Heart left ventricle (tissue), 16 donors: ENCODE measurements around the gene MGAT4A. TPM values are rescaled to one million over a fixed set of nuclear protein-coding genes. Genes with fewer than 3 reads are reported as not detected.

ENCODE experiments used
- ATAC-seq, 4 donors: fragments of 200-7000 bp; cut with Tn5 transposase; one replicate each; pipeline ENCODE4 v1.9.1; 2020 to 2022; ENCODE audit warnings: moderate library complexity in 4 of 4, mild to moderate bottlenecking in 3 of 4, moderate number of reproducible peaks in 1 of 4
- DNase-seq, 5 donors: peaks; one replicate each; pipeline ENCODE4 v3.0.0-alpha.2; 2020
- H3K27ac ChIP-seq, 12 donors: fragments of 200-600 bp; sonication (generic) in 4 of 12; one replicate each; pipeline versions ENCODE4 v1.5.0 to v1.8.0; 2016 to 2022; ENCODE audit warnings: mild to moderate bottlenecking in 2 of 12
- H3K27me3 ChIP-seq, 9 donors: fragments of 200-600 bp; sonication (generic) in 2 of 9; one replicate each; pipeline versions ENCODE4 v1.5.1 to v1.8.0; 2016 to 2022; ENCODE audit warnings: mild to moderate bottlenecking in 3 of 9
- H3K36me3 ChIP-seq, 9 donors: fragments of 200-600 bp; sonication (generic) in 2 of 9; one replicate each; pipeline versions ENCODE4 v1.5.0 to v1.8.0; 2018 to 2022; ENCODE audit warnings: mild to moderate bottlenecking in 2 of 9
- H3K4me1 ChIP-seq, 12 donors: fragments of 200-600 bp; sonication (generic) in 4 of 12; one replicate each; pipeline versions ENCODE4 v1.5.0 to v1.8.0; 2016 to 2022; ENCODE audit warnings: mild to moderate bottlenecking in 3 of 12
- H3K4me3 ChIP-seq, 12 donors: fragments of 200-600 bp; sonication (generic) in 4 of 12; one replicate each; pipeline versions ENCODE4 v1.5.0 to v1.8.0; 2017 to 2022; ENCODE audit warnings: mild to moderate bottlenecking in 9 of 12, moderate library complexity in 4 of 12
- H3K9me3 ChIP-seq, 12 donors: fragments of 200-600 bp; sonication (generic) in 4 of 12; one replicate each; pipeline versions ENCODE4 v1.5.0 to v1.8.0; 2016 to 2022; ENCODE audit warnings: mild to moderate bottlenecking in 1 of 12
- POLR2A ChIP-seq, 2 donors: fragments of 450-650 bp; IDR thresholded peaks; one replicate each; pipeline ENCODE4 v1.6.1; 2017; ENCODE audit warnings: antibody characterized with exemption in 2 of 2, mild to moderate bottlenecking in 2 of 2, moderate library complexity in 2 of 2
- WGBS, 4 donors: extraction: QIAGEN DNeasy Blood & Tissue Kit in 2 of 4; methylation state at CpG; one replicate each; pipeline versions ENCODE4 v1.1.5 to v1.1.7; 2013 to 2018; 5-methylcytosine and 5-hydroxymethylcytosine counted together
- intact Hi-C, 10 donors: fragments of 100-400 bp; cut with DNase I; formaldehyde crosslinking; loops; one replicate each; pipeline versions ENCODE4 v1.11.1 to v1.14.2; 2022
- polyA plus RNA-seq, 2 donors: library from polyadenylated mRNA; stranded (reverse); fragments of 200-250 nt; gene quantifications; one replicate each; pipeline ENCODE4 v1.2.3, GENCODE V29; 2013
- total RNA-seq, 9 donors: library from RNA; depleted of rRNA in 2 of 9; stranded (reverse); fragments of >200 nt in 2 of 9; fragmentation: NEBNext Ultra II Directional in 3 of 9; extraction: Animal tissue kit (Norgen Biotek cat#: 25700) in 3 of 9; gene quantifications; one replicate each; pipeline versions ENCODE4 v1.1.0 to v1.2.4, GENCODE V29; 2016 to 2023
- TF ChIP-seq, protein P1 (sequence below), 12 donors: fragments of 200-600 bp; sonication (generic) in 4 of 12; IDR thresholded peaks; one replicate each; pipeline versions ENCODE4 v1.5.0 to v1.8.0; 2018 to 2022; ENCODE audit warnings: antibody characterized with exemption in 12 of 12, mild to moderate bottlenecking in 5 of 12
- donor health status: ischemic (EF 13 %, LVEDD 7.1; RV severe dilation, severe dysfunction).
- donor health status: healthy with polysubstance abuse.
- donor health status: DM: no; HTN: yes; CAD: no.
- donor health status: DM: no; HTN: no; CAD: no.
- donor health status: ischemic (EF 25% LVEDD 6.9; RV normal size, moderate dysfunction).
- donor health status: ischemic (EF 25% LVEDD 5.7; RV mildly dilated, moderate dysfunction).
- donor health status: healthy.
- donor health status: DM: yes; HTN: yes; CAD: no.
- donor health status: ischemic (EF 35%, LVEDD 5.7; RV mildly dilated, moderate dysfunction).
- donor health status: nonischemic (EF 11% LVEDD 7.7; RV severe dilation, severe dysfunction).
- donor health status: DM: yes; HTN: yes; CAD: no.
- donor health status: PGD.
- donor health status: ischemic (EF 29% LVEDD 5.4; RV normal size, mild dysfunction).
- donor health status: nonischemic (EF 23%, LVEDD 6.1; RV moderate dilation, normal function).

MGAT4A gene
- total and polyA plus RNA-seq, 11 donors = 4.2 to 45.0 (median 17.7) TPM

DNA sequence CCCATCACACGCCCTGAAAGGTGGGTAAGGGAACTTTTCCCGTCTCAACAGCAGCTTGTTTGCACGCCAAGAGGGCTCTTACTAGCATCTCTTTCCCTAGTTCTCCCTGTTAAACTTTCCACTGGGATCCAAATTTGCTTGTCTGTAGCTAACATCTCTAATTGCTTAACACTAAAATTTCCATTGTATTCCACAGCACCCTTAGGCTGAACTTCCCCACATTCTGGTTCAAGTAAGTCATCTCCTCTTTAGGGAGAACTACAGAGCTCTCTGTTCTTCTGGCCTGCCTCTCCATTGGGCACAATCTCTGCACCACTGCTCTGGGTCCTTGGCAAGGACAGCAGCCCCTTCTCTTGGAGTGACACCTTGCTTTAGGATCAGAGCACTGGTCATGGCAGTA, 98.6 kb downstream of the MGAT4A start:
- Histone ChIP-seq H3K4me1 (no peaks in the 10 kb centered on the region), H3K36me3 (peaks cover 0 to 93% (median 61%) of the 10 kb centered on the region in 9 donors), H3K27ac (no peak overlapping the region), H3K4me3 (no peak overlapping the region), H3K9me3 (no peaks in the 10 kb centered on the region), H3K27me3 (no peaks in the 10 kb centered on the region)
- DNase-seq = no peak
- intact Hi-C loops = no loop called here
- WGBS, 4 donors = 89 to 94% (median 92%) methylated on average over 3 of the region's 3 CpGs
- TF ChIP-seq POLR2A (IDR thresholded peaks at IDR 0.05) = no peak
- TF ChIP-seq, protein P1, sequence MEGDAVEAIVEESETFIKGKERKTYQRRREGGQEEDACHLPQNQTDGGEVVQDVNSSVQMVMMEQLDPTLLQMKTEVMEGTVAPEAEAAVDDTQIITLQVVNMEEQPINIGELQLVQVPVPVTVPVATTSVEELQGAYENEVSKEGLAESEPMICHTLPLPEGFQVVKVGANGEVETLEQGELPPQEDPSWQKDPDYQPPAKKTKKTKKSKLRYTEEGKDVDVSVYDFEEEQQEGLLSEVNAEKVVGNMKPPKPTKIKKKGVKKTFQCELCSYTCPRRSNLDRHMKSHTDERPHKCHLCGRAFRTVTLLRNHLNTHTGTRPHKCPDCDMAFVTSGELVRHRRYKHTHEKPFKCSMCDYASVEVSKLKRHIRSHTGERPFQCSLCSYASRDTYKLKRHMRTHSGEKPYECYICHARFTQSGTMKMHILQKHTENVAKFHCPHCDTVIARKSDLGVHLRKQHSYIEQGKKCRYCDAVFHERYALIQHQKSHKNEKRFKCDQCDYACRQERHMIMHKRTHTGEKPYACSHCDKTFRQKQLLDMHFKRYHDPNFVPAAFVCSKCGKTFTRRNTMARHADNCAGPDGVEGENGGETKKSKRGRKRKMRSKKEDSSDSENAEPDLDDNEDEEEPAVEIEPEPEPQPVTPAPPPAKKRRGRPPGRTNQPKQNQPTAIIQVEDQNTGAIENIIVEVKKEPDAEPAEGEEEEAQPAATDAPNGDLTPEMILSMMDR (IDR thresholded peaks at IDR 0.05) = no peak
- ATAC-seq = no peak

DNA sequence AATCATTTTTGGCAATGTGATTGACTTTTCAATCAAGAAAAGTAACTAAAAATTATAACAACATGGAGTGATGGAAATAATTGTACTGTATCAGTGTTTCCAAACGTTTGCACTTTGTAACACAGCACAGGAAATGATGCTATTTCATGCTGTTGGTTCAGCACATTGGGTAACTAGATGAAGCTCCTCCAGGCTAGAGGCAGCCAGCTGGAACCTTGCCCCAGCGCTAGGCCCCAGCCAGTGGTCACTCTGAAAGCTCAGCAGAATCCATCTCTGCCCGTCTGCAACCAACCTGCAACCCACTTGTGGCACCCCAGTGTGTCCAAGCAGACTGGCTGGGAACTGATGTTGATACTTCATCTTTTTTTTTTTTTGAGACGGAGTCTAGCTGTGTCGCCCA, 107.3 kb downstream of the MGAT4A start:
- intact Hi-C loops = no loop called here
- Histone ChIP-seq H3K36me3 (peaks cover 0 to 67% (median 30%) of the 10 kb centered on the region in 9 donors), H3K4me1 (peaks cover 0 to 8% (median 0%) of the 10 kb centered on the region in 12 donors), H3K27me3 (no peaks in the 10 kb centered on the region), H3K4me3 (no peak overlapping the region), H3K9me3 (no peaks in the 10 kb centered on the region), H3K27ac (no peak overlapping the region)
- ATAC-seq = peak; percentile 49 to 78 (median 68)
- peak in 2 of 5 donors; percentile 49 to 74 for DNase-seq
- no peak for TF ChIP-seq POLR2A (IDR thresholded peaks at IDR 0.05)
- TF ChIP-seq, protein P1 (IDR thresholded peaks at IDR 0.05) = no peak
- WGBS, 4 donors = 75 to 83% (median 79%) methylated on average over 5 of the region's 5 CpGs

DNA sequence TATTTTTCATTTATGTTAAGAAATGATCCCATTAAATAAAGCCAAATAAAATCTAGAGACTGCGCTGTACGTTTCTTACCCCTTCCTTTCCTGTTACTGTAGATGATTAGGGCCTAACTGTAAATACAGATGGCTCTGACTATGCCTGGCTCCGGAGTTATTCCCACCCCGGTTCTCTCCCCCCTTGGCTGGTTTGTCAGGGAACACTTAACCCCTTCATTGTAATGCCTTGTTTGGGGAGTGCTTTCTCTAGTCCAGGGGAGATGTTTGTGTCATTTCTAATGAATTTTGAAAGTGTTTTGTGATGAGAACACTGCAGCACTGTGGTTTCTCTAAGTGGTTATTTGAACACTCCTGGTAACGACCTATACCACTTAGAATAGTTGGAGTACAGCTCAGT, 113.8 kb downstream of the MGAT4A start:
- Histone ChIP-seq H3K9me3 (no peaks in the 10 kb centered on the region), H3K27me3 (no peaks in the 10 kb centered on the region), H3K4me3 (no peak overlapping the region), H3K36me3 (peaks cover 0 to 100% (median 89%) of the 10 kb centered on the region in 9 donors), H3K4me1 (peaks cover 0 to under 1% (median 0%) of the 10 kb centered on the region in 12 donors), H3K27ac (no peak overlapping the region)
- WGBS, 4 donors = 40 to 53% (median 47%) methylated on average over 5 of the region's 5 CpGs
- intact Hi-C loops = no loop called here
- DNase-seq = no peak
- no peak for TF ChIP-seq POLR2A (IDR thresholded peaks at IDR 0.05)
- TF ChIP-seq, protein P1 (IDR thresholded peaks at IDR 0.05) = no peak
- ATAC-seq = no peak

DNA sequence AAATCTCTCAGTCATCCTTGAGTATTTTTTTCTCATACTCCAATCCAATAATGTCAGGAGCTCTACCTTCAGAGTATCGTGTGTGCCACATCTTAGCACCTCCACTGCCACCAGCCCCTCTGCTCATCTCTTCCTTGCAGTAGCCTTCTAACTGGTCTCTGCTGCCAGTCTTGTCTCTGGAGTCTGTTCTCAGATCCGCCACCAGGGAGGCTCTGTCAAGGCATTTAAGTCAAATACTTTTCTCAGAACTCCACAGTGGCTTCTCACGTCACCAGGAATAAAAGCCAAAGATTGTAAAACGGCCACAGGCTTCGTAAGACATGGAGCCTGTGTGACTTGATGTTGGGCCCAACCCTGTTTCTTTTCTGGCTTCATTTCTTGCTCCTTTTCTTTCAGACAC, 115.5 kb downstream of the MGAT4A start:
- no peaks in the 10 kb centered on the region for H3K27me3 ChIP-seq
- no peak for DNase-seq
- no peak for ATAC-seq
- H3K4me3 ChIP-seq = no peak overlapping the region
- TF ChIP-seq, protein P1 (IDR thresholded peaks at IDR 0.05) = no peak
- no peak for TF ChIP-seq POLR2A (IDR thresholded peaks at IDR 0.05)
- WGBS, 4 donors = 83 to 88% (median 85%) methylated on average over 5 of the region's 5 CpGs
- H3K27ac ChIP-seq = no peak overlapping the region
- H3K36me3 ChIP-seq = peaks cover 0 to 100% (median 92%) of the 10 kb centered on the region in 9 donors
- no peaks in the 10 kb centered on the region for H3K9me3 ChIP-seq
- intact Hi-C loops = no loop called here
- H3K4me1 ChIP-seq = peaks cover 3 to 16% (median 11%) of the 10 kb centered on the region in 12 donors
